GM12891 (cell line): ENCODE measurements around the gene ENAH.

ENCODE experiments used
- PAX5 ChIP-seq: IDR thresholded peaks from 2 replicates; pipeline ENCODE4 v1.6.1; 2011; ENCODE audit warnings: low read length, moderate library complexity, mild to moderate bottlenecking; ENCODE audit not compliant: insufficient read depth, severe bottlenecking
- POLR2A ChIP-seq: IDR thresholded peaks from 2 replicates; pipeline ENCODE4 v1.6.1; 2011; ENCODE audit warnings: low read depth, low read length, control low read depth
- POLR2AphosphoS5 ChIP-seq: IDR thresholded peaks from 2 replicates; pipeline ENCODE4 v1.6.1; 2011; ENCODE audit warnings: low read depth, low read length, control low read depth
- TAF1 ChIP-seq: IDR thresholded peaks from 2 replicates; pipeline ENCODE4 v1.6.1; 2011; ENCODE audit warnings: low read depth, low read length, control low read depth

GRCh38 chr1:225654277-225654597 lies 1.3 kb upstream of the ENAH start:
- no peak for TF ChIP-seq POLR2AphosphoS5
- TF ChIP-seq TAF1: no peak
- TF ChIP-seq POLR2A: no peak
- no peak for TF ChIP-seq PAX5
